KMS-11 (cell line): ENCODE results near the gene EPHB2.

Experiments
- H2AFZ ChIP-seq: fragments of 200-600 bp; sonication (generic); 2 replicates; pipeline ENCODE4 v1.6.1; 2016; ENCODE audit warnings: antibody characterized with exemption, mixed run types, low read depth
- H3K27ac ChIP-seq: fragments of 200-600 bp; sonication (generic); 2 replicates; pipeline ENCODE4 v1.6.1; 2016; ENCODE audit warnings: mild to moderate bottlenecking, mixed run types
- H3K27me3 ChIP-seq: fragments of 200-600 bp; sonication (generic); 2 replicates; pipeline ENCODE4 v1.6.1; 2017; ENCODE audit warnings: mild to moderate bottlenecking, low read depth, mixed run types, moderate library complexity; ENCODE audit not compliant: insufficient read depth
- H3K36me3 ChIP-seq: fragments of 200-600 bp; sonication (generic); 2 replicates; pipeline ENCODE4 v1.6.1; 2017; ENCODE audit warnings: mild to moderate bottlenecking, mixed run types; ENCODE audit not compliant: insufficient read depth
- H3K4me1 ChIP-seq: fragments of 200-600 bp; sonication (generic); 2 replicates; pipeline ENCODE4 v1.6.1; 2016; ENCODE audit warnings: mild to moderate bottlenecking, low read depth, mixed run types; ENCODE audit not compliant: poor library complexity, severe bottlenecking
- H3K4me2 ChIP-seq: fragments of 200-600 bp; sonication (generic); 2 replicates; pipeline ENCODE4 v1.7.0; 2016; ENCODE audit warnings: mild to moderate bottlenecking, mixed run types
- H3K4me3 ChIP-seq: fragments of 200-600 bp; sonication (generic); IDR thresholded peaks from 2 replicates; pipeline ENCODE4 v1.6.1; 2017; ENCODE audit warnings: low read depth, low read length, mixed read lengths; ENCODE audit not compliant: insufficient read depth
- H3K79me2 ChIP-seq: fragments of 200-600 bp; sonication (generic); 2 replicates; pipeline ENCODE4 v1.6.1; 2016; ENCODE audit warnings: low read depth, mixed run types; ENCODE audit not compliant: insufficient read depth
- H3K9ac ChIP-seq: fragments of 200-600 bp; sonication (generic); 2 replicates; pipeline ENCODE4 v1.6.1; 2016; ENCODE audit warnings: mild to moderate bottlenecking, mixed run types
- H4K20me1 ChIP-seq: fragments of 200-600 bp; sonication (generic); 2 replicates; pipeline ENCODE4 v1.6.1; 2016; ENCODE audit warnings: mild to moderate bottlenecking, mixed run types; ENCODE audit not compliant: insufficient read depth
- CTCF ChIP-seq: fragments of 200-600 bp; sonication (generic); conservative IDR thresholded peaks from 2 replicates; pipeline ENCODE4 v1.6.1; 2017; ENCODE audit warnings: low read depth, mild to moderate bottlenecking, antibody characterized with exemption, low read length, moderate library complexity, mixed read lengths

Gene EPHB2

GRCh38 chr1:22818061-22818770 is 107.6 kb downstream of the EPHB2 start:
- TF ChIP-seq CTCF: no peak
- H3K27me3 ChIP-seq: peaks cover 59% of the 10 kb centered on the region
- H4K20me1 ChIP-seq: no peaks in the 10 kb centered on the region
- H3K27ac ChIP-seq: no peak overlapping the region
- no peak overlapping the region for H2AFZ ChIP-seq
- H3K4me2 ChIP-seq: no peak overlapping the region
- no peaks in the 10 kb centered on the region for H3K36me3 ChIP-seq
- no peaks in the 10 kb centered on the region for H3K79me2 ChIP-seq
- no peak overlapping the region for H3K4me3 ChIP-seq
- H3K4me1 ChIP-seq: no peaks in the 10 kb centered on the region
- no peak overlapping the region for H3K9ac ChIP-seq

GRCh38 chr1:22819361-22819760 is 108.7 kb downstream of the EPHB2 start:
- no peak overlapping the region for H3K4me2 ChIP-seq
- no peak for TF ChIP-seq CTCF

GRCh38 chr1:22821027-22821426 is 110.4 kb downstream of the EPHB2 start:
- H3K27ac ChIP-seq: no peak overlapping the region
- no peak overlapping the region for H3K9ac ChIP-seq
- no peaks in the 10 kb centered on the region for H3K4me1 ChIP-seq
- H3K27me3 ChIP-seq: peaks cover 69% of the 10 kb centered on the region
- no peak overlapping the region for H3K4me2 ChIP-seq
- no peaks in the 10 kb centered on the region for H3K36me3 ChIP-seq
- no peaks in the 10 kb centered on the region for H3K79me2 ChIP-seq
- H3K4me3 ChIP-seq: no peak overlapping the region
- H4K20me1 ChIP-seq: no peaks in the 10 kb centered on the region
- no peak overlapping the region for H2AFZ ChIP-seq
- TF ChIP-seq CTCF: no peak

More at GRCh38 chr1:22819361-22819760, 108.7 kb downstream of the EPHB2 start:
- Histone ChIP-seq H3K27ac (no peak overlapping the region), H3K27me3 (peaks cover 66% of the 10 kb centered on the region), H4K20me1 (no peaks in the 10 kb centered on the region), H3K9ac (no peak overlapping the region), H3K79me2 (no peaks in the 10 kb centered on the region), H2AFZ (no peak overlapping the region), H3K4me1 (no peaks in the 10 kb centered on the region), H3K4me3 (no peak overlapping the region), H3K36me3 (no peaks in the 10 kb centered on the region)

- no peaks in the 10 kb centered on the region for H3K4me1 ChIP-seq
- no peaks in the 10 kb centered on the region for H4K20me1 ChIP-seq
- no peak overlapping the region for H3K27ac ChIP-seq
- no peak overlapping the region for H2AFZ ChIP-seq
- no peak overlapping the region for H3K4me2 ChIP-seq
- TF ChIP-seq CTCF: no peak
- no peak overlapping the region for H3K4me3 ChIP-seq
- no peaks in the 10 kb centered on the region for H3K79me2 ChIP-seq
- no peak overlapping the region for H3K9ac ChIP-seq
- H3K36me3 ChIP-seq: no peaks in the 10 kb centered on the region
- peaks cover 74% of the 10 kb centered on the region for H3K27me3 ChIP-seq
Measured at GRCh38 chr1:22822371-22822770, 111.7 kb downstream of the EPHB2 start.
